BE2C (cell line): Measurements from ENCODE around the gene IQCE.

Experiments
- DNase-seq: peaks from one replicate; pipeline ENCODE4 v3.0.0-alpha.2; 2020
- H3K27me3 ChIP-seq: fragments of 250-450 bp; sonication (Bioruptor Pico); 2 replicates; pipeline ENCODE4 v1.5.1; 2020; ENCODE audit warnings: mild to moderate bottlenecking
- H3K36me3 ChIP-seq: fragments of 250-450 bp; sonication (Bioruptor Pico); 2 replicates; pipeline ENCODE4 v1.5.1; 2020; ENCODE audit warnings: mild to moderate bottlenecking
- H3K4me1 ChIP-seq: fragments of 250-450 bp; sonication (Bioruptor Pico); 2 replicates; pipeline ENCODE4 v1.5.1; 2020
- H3K4me3 ChIP-seq: 2 replicates; pipeline ENCODE4 v1.5.1; 2011; ENCODE audit warnings: low read depth, low read length
- H3K9me3 ChIP-seq: fragments of 250-450 bp; sonication (Bioruptor Pico); 2 replicates; pipeline ENCODE4 v1.5.1; 2020
- CTCF ChIP-seq: IDR thresholded peaks from 2 replicates; pipeline ENCODE4 v1.5.1; 2012; ENCODE audit warnings: mild to moderate bottlenecking, low read depth, low read length

The IQCE gene

GRCh38 chr7:2657208-2657607 lies 98.4 kb downstream of the IQCE start:
- no peak for TF ChIP-seq CTCF

GRCh38 chr7:2657920-2658671 lies 99.3 kb downstream of the IQCE start:
- DNase-seq, result no peak
- H3K27me3 ChIP-seq, result no peaks in the 10 kb centered on the region
- peaks cover 10% of the 10 kb centered on the region; the same call in 1 of the 2 replicates for H3K4me1 ChIP-seq
- H3K36me3 ChIP-seq, result peaks cover 26% of the 10 kb centered on the region
- H3K9me3 ChIP-seq, result no peaks in the 10 kb centered on the region
- no peak for TF ChIP-seq CTCF
- no peak overlapping the region for H3K4me3 ChIP-seq

More at GRCh38 chr7:2657208-2657607, 98.4 kb downstream of the IQCE start:
- H3K36me3 ChIP-seq, result peaks cover 23% of the 10 kb centered on the region
- peaks cover 10% of the 10 kb centered on the region; the same call in 1 of the 2 replicates for H3K4me1 ChIP-seq
- no peaks in the 10 kb centered on the region for H3K9me3 ChIP-seq
- no peaks in the 10 kb centered on the region for H3K27me3 ChIP-seq
- no peak overlapping the region for H3K4me3 ChIP-seq
- no peak for DNase-seq

- DNase-seq, result no peak
- H3K9me3 ChIP-seq, result no peaks in the 10 kb centered on the region
- H3K4me1 ChIP-seq, result peaks cover 10% of the 10 kb centered on the region; the same call in 1 of the 2 replicates
- peaks cover 26% of the 10 kb centered on the region for H3K36me3 ChIP-seq
- no peak for TF ChIP-seq CTCF
- H3K27me3 ChIP-seq, result no peaks in the 10 kb centered on the region
- H3K4me3 ChIP-seq, result no peak overlapping the region
These were observed 100.2 kb downstream of the IQCE start for GRCh38 chr7:2658941-2659340.

- peaks cover 26% of the 10 kb centered on the region for H3K36me3 ChIP-seq
- no peak for DNase-seq
- H3K9me3 ChIP-seq, result no peaks in the 10 kb centered on the region
- peaks cover 10% of the 10 kb centered on the region; the same call in 1 of the 2 replicates for H3K4me1 ChIP-seq
- no peak overlapping the region for H3K4me3 ChIP-seq
- no peaks in the 10 kb centered on the region for H3K27me3 ChIP-seq
- TF ChIP-seq CTCF, result no peak
These were observed 101.0 kb downstream of the IQCE start for GRCh38 chr7:2659556-2660358.

GRCh38 chr7:2660359-2661095 lies 101.7 kb downstream of the IQCE start:
- H3K27me3 ChIP-seq, result no peaks in the 10 kb centered on the region
- H3K9me3 ChIP-seq, result no peaks in the 10 kb centered on the region
- peaks cover 10% of the 10 kb centered on the region; the same call in 1 of the 2 replicates for H3K4me1 ChIP-seq
- peak; percentile 63 for DNase-seq
- TF ChIP-seq CTCF, result peak; percentile 45
- H3K4me3 ChIP-seq, result no peak overlapping the region
- peaks cover 26% of the 10 kb centered on the region for H3K36me3 ChIP-seq
